Measurements from ENCODE around the gene MTRR.

GRCh38 chr5:7842531-7842930, 26.4 kb upstream of the MTRR start:
- TF ChIP-seq EP300 (IDR thresholded peaks at IDR 0.05) = no peak
- no peak for TF ChIP-seq CTCF (IDR thresholded peaks at IDR 0.05)
- no peak for TF ChIP-seq POLR2A (IDR thresholded peaks at IDR 0.05)

All from ovary (tissue), 3 donors.